ENCODE measurements around the gene HRH4. TPM values are rescaled to one million over a fixed set of nuclear protein-coding genes. Genes with fewer than 3 reads are reported as not detected.

HRH4 gene
- polyA plus RNA-seq, 12 donors = 0.09 to 0.18 (median 0.13) TPM; not detected in 7

GRCh38 chr18:24506175-24506574 is 45.7 kb downstream of the HRH4 start:
- no peak for DNase-seq

DNA sequence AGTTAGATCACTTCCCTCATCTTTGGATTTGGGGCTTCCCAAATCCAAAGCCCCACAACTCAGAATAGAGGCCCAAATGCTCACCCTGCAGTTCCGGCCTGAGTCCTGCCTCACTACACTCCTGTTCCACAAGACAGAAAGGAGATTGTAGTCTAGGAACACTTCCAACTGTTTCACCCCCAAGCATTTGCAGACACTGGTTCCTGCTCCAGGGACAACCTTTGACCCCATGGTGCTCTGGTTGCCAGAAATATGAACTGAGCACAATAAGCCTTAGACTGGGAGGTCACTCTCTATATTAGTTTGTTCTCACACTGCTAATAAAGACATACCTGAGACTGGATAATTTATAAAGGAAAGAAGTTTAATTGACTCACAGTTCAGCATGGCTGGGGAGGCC is 49.0 kb downstream of the HRH4 start:
- no peak for DNase-seq

- no peak for DNase-seq
These were observed 54.0 kb downstream of the HRH4 start for GRCh38 chr18:24514439-24514838.

- DNase-seq = no peak
These were observed 55.3 kb downstream of the HRH4 start for GRCh38 chr18:24515721-24516120.

GRCh38 chr18:24516261-24516660 is 55.8 kb downstream of the HRH4 start:
- no peak for DNase-seq

- no peak for DNase-seq
These were observed 57.1 kb downstream of the HRH4 start for GRCh38 chr18:24517554-24517953.

DNA sequence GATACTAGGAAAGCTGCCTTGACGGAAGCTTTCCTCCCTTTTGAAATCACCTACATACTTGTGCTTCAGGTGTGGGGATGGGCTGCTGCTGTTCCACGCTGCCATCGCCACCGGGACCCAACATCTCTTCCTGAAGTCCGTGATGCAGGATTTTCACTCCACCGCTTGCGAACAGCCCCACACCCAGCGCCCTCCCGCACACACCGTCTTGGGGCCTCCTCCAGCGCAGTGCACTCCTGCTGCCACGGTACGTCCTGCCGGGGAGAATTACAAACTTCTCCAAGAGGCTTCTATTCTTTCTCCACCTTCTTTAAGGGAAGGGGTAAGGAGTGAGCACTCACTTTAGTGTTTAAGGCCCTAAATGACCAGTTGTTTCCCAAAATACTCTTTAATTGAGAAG is 58.2 kb downstream of the HRH4 start:
- DNase-seq = no peak

Other genes with a start within 250 kb of the HRH4 start
- gene OSBPL1A, start 62.8 kb upstream of the HRH4 start, polyA plus RNA-seq (ENCODE audit: insufficient read length in 12 of 12) = 10 to 100 TPM in 11 of 12 donors, not detected in 1; 51.1 to 81.2 (median 59.8) TPM
- gene IMPACT, start 34.0 kb upstream of the HRH4 start, polyA plus RNA-seq (ENCODE audit: insufficient read length in 12 of 12) = 10 to 100 TPM in 11 of 12 donors, not detected in 1; 31.5 to 52.8 (median 43.1) TPM